GM12878 (cell line): ENCODE measurements around the gene GRM7. TPM values are rescaled to one million over a fixed set of nuclear protein-coding genes. Genes with fewer than 3 reads are reported as not detected.

ENCODE experiments used
- ATAC-seq: fragments of 200-7000 bp; cut with Tn5 transposase; 3 replicates; pipeline ENCODE4 v1.9.1; 2020; ENCODE audit warnings: mild to moderate bottlenecking, moderate library complexity
- BruUV-seq: library from RNA; stranded (reverse); fragments of 400-500 nt; replicated peaks from 2 replicates; lab custom pipeline; 2021; lab: Mats Ljungman, UMichigan
- CTCF ChIA-PET: fragments of 300-600 bp; sonication (Branson Sonifier 250); formaldehyde crosslinking; extraction: SDS; loops from one replicate; lab custom pipeline; 2021; ENCODE audit warnings: inconsistent platforms; lab: Yijun Ruan, JAX
- POLR2A ChIA-PET: fragments of 350-600 bp; formaldehyde crosslinking; extraction: SDS; loops from one replicate; lab custom pipeline; 2021; ENCODE audit warnings: inconsistent platforms; lab: Charles Lee
- RAD21 ChIA-PET: fragments of 300-600 bp; sonication (Branson Sonifier 250); formaldehyde crosslinking; loops from one replicate; lab custom pipeline; 2023; ENCODE audit warnings: antibody characterized with exemption; ENCODE audit not compliant: unreplicated experiment; lab: Charles Lee
- SMC1A ChIA-PET: fragments of 300-600 bp; sonication (Branson Sonifier 250); formaldehyde crosslinking; loops from one replicate; lab custom pipeline; 2023; ENCODE audit not compliant: unreplicated experiment, uncharacterized antibody; lab: Charles Lee
- DNase-seq: peaks from one replicate; pipeline ENCODE4 v3.0.0-alpha.2; 2011; ENCODE audit warnings: low read depth, low spot score
- FAIRE-seq: peaks from 3 replicates; lab custom pipeline; 2011; peaks lifted over from hg19 to GRCh38; lab: Jason Lieb, UNC
- H2AFZ ChIP-seq: 2 replicates; pipeline ENCODE4 v1.6.0; 2011; ENCODE audit warnings: low read depth, low read length, control low read depth; ENCODE audit not compliant: control insufficient read depth
- H3K27ac ChIP-seq: 2 replicates; pipeline ENCODE4 v1.5.1; 2011; ENCODE audit warnings: control low read depth; ENCODE audit not compliant: control insufficient read depth, insufficient read depth
- H3K27me3 ChIP-seq, 2 experiments: replicated peaks in 1 of 2; 2 replicates each; pipeline versions ENCODE4 v1.6.0 to v1.6.1; 2011; ENCODE audit warnings: low read length in 1 of 2; ENCODE audit not compliant: control insufficient read depth in 2 of 2, insufficient read depth in 2 of 2
- H3K36me3 ChIP-seq, 2 experiments: 2 replicates each; pipeline ENCODE4 v1.5.1; 2011; ENCODE audit warnings: low read length in 1 of 2; ENCODE audit not compliant: control insufficient read depth in 2 of 2, insufficient read depth in 2 of 2
- H3K4me1 ChIP-seq: 2 replicates; pipeline ENCODE4 v1.6.1; 2011; ENCODE audit warnings: mild to moderate bottlenecking, low read length, moderate library complexity, mixed read lengths; ENCODE audit not compliant: control insufficient read depth, insufficient read depth
- H3K4me2 ChIP-seq: 2 replicates; pipeline ENCODE4 v1.6.0; 2011; ENCODE audit warnings: control low read depth; ENCODE audit not compliant: control insufficient read depth, insufficient read depth
- H3K4me3 ChIP-seq: fragments of 200-600 bp; sonication (generic); 2 replicates; pipeline ENCODE4 v1.5.1; 2016
- H3K79me2 ChIP-seq: 2 replicates; pipeline ENCODE4 v1.6.0; 2011; ENCODE audit warnings: low read length; ENCODE audit not compliant: control insufficient read depth, insufficient read depth
- H3K9ac ChIP-seq: 2 replicates; pipeline ENCODE4 v1.8.0; 2011; ENCODE audit warnings: low read length, control low read depth, mixed read lengths; ENCODE audit not compliant: control insufficient read depth, insufficient read depth
- H3K9me3 ChIP-seq: replicated peaks from 3 replicates; pipeline ENCODE4 v1.5.1; 2011; ENCODE audit warnings: mild to moderate bottlenecking, low read length; ENCODE audit not compliant: control insufficient read depth, insufficient read depth
- H4K20me1 ChIP-seq: 2 replicates; pipeline ENCODE4 v1.6.0; 2011; ENCODE audit not compliant: control insufficient read depth, insufficient read depth
- BACH1 ChIP-seq: fragments of 450-650 bp; IDR thresholded peaks from 2 replicates; pipeline ENCODE4 v1.6.1; 2017; ENCODE audit warnings: mild to moderate bottlenecking, borderline replicate concordance
- CHD2 ChIP-seq: IDR thresholded peaks from 2 replicates; pipeline ENCODE4 v1.6.1; 2011; ENCODE audit warnings: low read depth, low read length, improper control_type of control experiment, borderline replicate concordance
- EP300 ChIP-seq, 2 experiments: fragments of 150-350 bp in 1 of 2; IDR thresholded peaks; 2 replicates each; pipeline ENCODE4 v1.6.1; 2011 to 2012; ENCODE audit warnings: low read depth in 2 of 2, low read length in 2 of 2, borderline replicate concordance in 1 of 2, improper control_type of control experiment in 1 of 2, inconsistent platforms in 1 of 2; ENCODE audit not compliant: control insufficient read depth in 1 of 2
- MXI1 ChIP-seq: fragments of 150-350 bp; IDR thresholded peaks from 2 replicates; pipeline ENCODE4 v1.6.1; 2011; ENCODE audit warnings: low read depth, mild to moderate bottlenecking, inconsistent platforms, low read length, improper control_type of control experiment
- NBN ChIP-seq: fragments of 450-650 bp; IDR thresholded peaks from 2 replicates; pipeline ENCODE4 v1.6.1; 2016
- NFYB ChIP-seq: IDR thresholded peaks from 2 replicates; pipeline ENCODE4 v1.6.1; 2011; ENCODE audit warnings: low read depth, mild to moderate bottlenecking, low read length, improper control_type of control experiment, moderate library complexity; ENCODE audit not compliant: insufficient read depth
- RELA ChIP-seq: fragments of 450-650 bp; IDR thresholded peaks from 2 replicates; pipeline ENCODE4 v1.8.0; 2014; ENCODE audit warnings: borderline replicate concordance; ENCODE audit not compliant: partially characterized antibody
- WGBS: methylation state at CpG from one replicate; pipeline ENCODE4 v1.1.6; 2016; ENCODE audit warnings: low lambda C conversion rate; ENCODE audit not compliant: insufficient replicate concordance, insufficient coverage; ENCODE audit errors: missing lambda C conversion rate; 5-methylcytosine and 5-hydroxymethylcytosine counted together
- in situ Hi-C: fragments of 300-500 bp; cut with MboI; formaldehyde crosslinking; loops from 9 replicates; pipeline ENCODE4 v1.14.3; 2018; ENCODE audit warnings: mixed read lengths
- intact Hi-C: fragments of 100-400 bp; cut with micrococcal nuclease; formaldehyde crosslinking; loops from one replicate; pipeline ENCODE4 v1.14.2; 2022; ENCODE audit not compliant: unreplicated experiment
- polyA plus RNA-seq, 11 experiments: library from polyadenylated mRNA; depleted of rRNA in 4 of 11; unstranded in 6 of 11; stranded (reverse) in 5 of 11; fragments of >200 nt; fragmentation: Nextera tagmentation in 4 of 11; fragmentation: Illumina TruSeq in 1 of 11; extraction: Ambion mirVana in 4 of 11; extraction: Trizol in 1 of 11; gene quantifications; 1 replicate in 1 of 11; 2 replicates in 10 of 11; pipeline versions ENCODE4 v1.2.1 to v1.2.3, GENCODE V29; 2011 to 2016; ENCODE audit warnings: inconsistent platforms in 2 of 11, missing spikeins in 2 of 11, low read depth in 1 of 11
- total RNA-seq, 4 experiments: library from RNA; depleted of rRNA in 3 of 4; stranded (reverse); fragments of >200 nt in 3 of 4; fragmentation: Illumina TruSeq in 1 of 4; extraction: Trizol in 1 of 4; gene quantifications; 2 replicates each; pipeline versions ENCODE4 v1.2.1 to v1.2.3, GENCODE V29; 2013 to 2021
- TF ChIP-seq, protein P1 (sequence below): IDR thresholded peaks from 2 replicates; pipeline ENCODE4 v1.6.1; 2012; ENCODE audit warnings: low read depth, low read length, improper control_type of control experiment
- TF ChIP-seq, protein P2 (sequence below): IDR thresholded peaks from 2 replicates; pipeline ENCODE4 v1.6.1; 2012; ENCODE audit warnings: improper control_type of control experiment, low read depth, low read length; ENCODE audit not compliant: insufficient replicate concordance
- TF ChIP-seq, protein P3 (sequence below): IDR thresholded peaks from 2 replicates; pipeline ENCODE4 v1.6.1; 2011; ENCODE audit warnings: low read depth, low read length, improper control_type of control experiment, borderline replicate concordance

Gene GRM7
- total and polyA plus RNA-seq, 10 of the 15 experiments (the other 5 are each of a cell fraction or from before 2014, with no cell fraction given): not detected

DNA sequence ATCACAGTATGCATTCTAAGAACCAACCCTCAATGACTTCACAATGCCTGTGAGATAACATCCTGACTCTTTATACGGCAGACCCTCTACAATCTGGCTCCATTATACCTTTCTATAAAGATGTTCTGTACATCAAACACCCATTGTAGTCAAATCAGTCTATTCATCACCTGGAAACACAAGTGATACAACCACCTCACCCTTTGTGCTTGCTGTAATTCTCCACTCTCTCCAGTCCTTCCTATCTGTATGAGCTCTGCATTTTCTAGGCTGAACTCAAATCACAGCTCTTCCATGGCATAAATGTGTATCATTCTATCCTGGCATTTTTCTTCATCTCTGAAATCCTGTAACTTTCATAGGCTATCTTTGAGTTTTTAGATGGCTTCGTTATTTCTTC lies 539.4 kb downstream of the GRM7 start:
- ChIA-PET POLR2A (interaction anchor here (0.7 kb wide), 1 partner anchor 90 kb away, joined by 3 read pairs; no protein-coding TSS in a partner anchor), SMC1A (no interaction called here)
- H3K4me1 ChIP-seq: no peaks in the 10 kb centered on the region
- H3K9ac ChIP-seq: no peak overlapping the region
- in situ Hi-C loops: no loop called here
- ATAC-seq: no peak
- no peak overlapping the region for H2AFZ ChIP-seq
- H3K4me3 ChIP-seq: no peak overlapping the region
- H3K27ac ChIP-seq: no peak overlapping the region
- no peak for TF ChIP-seq NFYB
- no peak for TF ChIP-seq NBN
- TF ChIP-seq, protein P1, sequence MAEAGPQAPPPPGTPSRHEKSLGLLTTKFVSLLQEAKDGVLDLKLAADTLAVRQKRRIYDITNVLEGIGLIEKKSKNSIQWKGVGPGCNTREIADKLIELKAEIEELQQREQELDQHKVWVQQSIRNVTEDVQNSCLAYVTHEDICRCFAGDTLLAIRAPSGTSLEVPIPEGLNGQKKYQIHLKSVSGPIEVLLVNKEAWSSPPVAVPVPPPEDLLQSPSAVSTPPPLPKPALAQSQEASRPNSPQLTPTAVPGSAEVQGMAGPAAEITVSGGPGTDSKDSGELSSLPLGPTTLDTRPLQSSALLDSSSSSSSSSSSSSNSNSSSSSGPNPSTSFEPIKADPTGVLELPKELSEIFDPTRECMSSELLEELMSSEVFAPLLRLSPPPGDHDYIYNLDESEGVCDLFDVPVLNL: no peak
- TF ChIP-seq, all 136 proteins: peak for 0
- RAD21 ChIA-PET: no interaction called here
- intact Hi-C loops: no loop called here
- H4K20me1 ChIP-seq: no peaks in the 10 kb centered on the region
- H3K9me3 ChIP-seq: no peaks in the 10 kb centered on the region
- WGBS: 7% methylated on average over 2 of the region's 2 CpGs
- no peak for FAIRE-seq
- H3K4me2 ChIP-seq: no peak overlapping the region
- H3K27me3 ChIP-seq: no peaks in the 10 kb centered on the region
- CTCF ChIA-PET: interaction anchor here (0.5 kb wide), 1 partner anchor 182 kb away, joined by 3 read pairs; no protein-coding TSS in a partner anchor
- DNase-seq: no peak
- no peaks in the 10 kb centered on the region for H3K79me2 ChIP-seq
- no peaks in the 10 kb centered on the region for H3K36me3 ChIP-seq
- no TSS peak for BruUV-seq

DNA sequence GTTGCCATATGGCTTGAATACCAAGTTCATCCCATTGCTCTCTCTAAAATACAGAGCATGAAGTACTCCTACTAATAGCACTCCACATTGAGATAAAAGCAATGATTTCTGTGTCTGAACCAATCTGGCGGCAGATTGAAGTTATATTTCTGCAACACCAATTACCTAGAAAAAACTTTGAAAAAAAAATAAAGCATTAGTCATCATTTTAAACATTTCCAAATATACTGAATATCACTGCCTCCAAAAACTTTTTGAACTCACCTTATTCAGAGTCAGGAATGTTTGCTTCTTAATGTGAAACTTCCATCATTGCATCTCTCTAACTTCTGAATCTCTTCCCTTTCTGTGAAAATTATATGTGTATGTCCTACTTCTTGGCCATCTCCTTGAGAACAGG lies 540.5 kb downstream of the GRM7 start:
- H3K4me2 ChIP-seq: no peak overlapping the region
- H3K4me3 ChIP-seq: no peak overlapping the region
- RAD21 ChIA-PET: no interaction called here
- intact Hi-C loops (no loop called here), in situ Hi-C loops (no loop called here)
- no TSS peak for BruUV-seq
- SMC1A ChIA-PET: no interaction called here
- CTCF ChIA-PET: no interaction called here
- no peak overlapping the region for H3K9ac ChIP-seq
- no peaks in the 10 kb centered on the region for H3K4me1 ChIP-seq
- no peaks in the 10 kb centered on the region for H3K79me2 ChIP-seq
- POLR2A ChIA-PET: no interaction called here
- H3K27ac ChIP-seq: no peak overlapping the region
- H3K27me3 ChIP-seq: no peaks in the 10 kb centered on the region
- H3K9me3 ChIP-seq: no peaks in the 10 kb centered on the region
- ATAC-seq (no peak), DNase-seq (no peak), FAIRE-seq (no peak)
- no peak overlapping the region for H2AFZ ChIP-seq
- H4K20me1 ChIP-seq: no peaks in the 10 kb centered on the region
- H3K36me3 ChIP-seq: no peaks in the 10 kb centered on the region
- 8% methylated on average over 1 of the region's 1 CpG for WGBS
- no peak for TF ChIP-seq EP300 (IDR thresholded peaks at IDR 0.05; ENCODE audit: borderline replicate concordance in 1 of 2, control insufficient read depth in 1 of 2, low read depth in 2 of 2, low read length in 2 of 2)
- TF ChIP-seq, protein P2, sequence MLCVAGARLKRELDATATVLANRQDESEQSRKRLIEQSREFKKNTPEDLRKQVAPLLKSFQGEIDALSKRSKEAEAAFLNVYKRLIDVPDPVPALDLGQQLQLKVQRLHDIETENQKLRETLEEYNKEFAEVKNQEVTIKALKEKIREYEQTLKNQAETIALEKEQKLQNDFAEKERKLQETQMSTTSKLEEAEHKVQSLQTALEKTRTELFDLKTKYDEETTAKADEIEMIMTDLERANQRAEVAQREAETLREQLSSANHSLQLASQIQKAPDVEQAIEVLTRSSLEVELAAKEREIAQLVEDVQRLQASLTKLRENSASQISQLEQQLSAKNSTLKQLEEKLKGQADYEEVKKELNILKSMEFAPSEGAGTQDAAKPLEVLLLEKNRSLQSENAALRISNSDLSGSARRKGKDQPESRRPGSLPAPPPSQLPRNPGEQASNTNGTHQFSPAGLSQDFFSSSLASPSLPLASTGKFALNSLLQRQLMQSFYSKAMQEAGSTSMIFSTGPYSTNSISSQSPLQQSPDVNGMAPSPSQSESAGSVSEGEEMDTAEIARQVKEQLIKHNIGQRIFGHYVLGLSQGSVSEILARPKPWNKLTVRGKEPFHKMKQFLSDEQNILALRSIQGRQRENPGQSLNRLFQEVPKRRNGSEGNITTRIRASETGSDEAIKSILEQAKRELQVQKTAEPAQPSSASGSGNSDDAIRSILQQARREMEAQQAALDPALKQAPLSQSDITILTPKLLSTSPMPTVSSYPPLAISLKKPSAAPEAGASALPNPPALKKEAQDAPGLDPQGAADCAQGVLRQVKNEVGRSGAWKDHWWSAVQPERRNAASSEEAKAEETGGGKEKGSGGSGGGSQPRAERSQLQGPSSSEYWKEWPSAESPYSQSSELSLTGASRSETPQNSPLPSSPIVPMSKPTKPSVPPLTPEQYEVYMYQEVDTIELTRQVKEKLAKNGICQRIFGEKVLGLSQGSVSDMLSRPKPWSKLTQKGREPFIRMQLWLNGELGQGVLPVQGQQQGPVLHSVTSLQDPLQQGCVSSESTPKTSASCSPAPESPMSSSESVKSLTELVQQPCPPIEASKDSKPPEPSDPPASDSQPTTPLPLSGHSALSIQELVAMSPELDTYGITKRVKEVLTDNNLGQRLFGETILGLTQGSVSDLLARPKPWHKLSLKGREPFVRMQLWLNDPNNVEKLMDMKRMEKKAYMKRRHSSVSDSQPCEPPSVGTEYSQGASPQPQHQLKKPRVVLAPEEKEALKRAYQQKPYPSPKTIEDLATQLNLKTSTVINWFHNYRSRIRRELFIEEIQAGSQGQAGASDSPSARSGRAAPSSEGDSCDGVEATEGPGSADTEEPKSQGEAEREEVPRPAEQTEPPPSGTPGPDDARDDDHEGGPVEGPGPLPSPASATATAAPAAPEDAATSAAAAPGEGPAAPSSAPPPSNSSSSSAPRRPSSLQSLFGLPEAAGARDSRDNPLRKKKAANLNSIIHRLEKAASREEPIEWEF: no peak
- TF ChIP-seq, protein P3, sequence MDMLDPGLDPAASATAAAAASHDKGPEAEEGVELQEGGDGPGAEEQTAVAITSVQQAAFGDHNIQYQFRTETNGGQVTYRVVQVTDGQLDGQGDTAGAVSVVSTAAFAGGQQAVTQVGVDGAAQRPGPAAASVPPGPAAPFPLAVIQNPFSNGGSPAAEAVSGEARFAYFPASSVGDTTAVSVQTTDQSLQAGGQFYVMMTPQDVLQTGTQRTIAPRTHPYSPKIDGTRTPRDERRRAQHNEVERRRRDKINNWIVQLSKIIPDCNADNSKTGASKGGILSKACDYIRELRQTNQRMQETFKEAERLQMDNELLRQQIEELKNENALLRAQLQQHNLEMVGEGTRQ: no peak
- TF ChIP-seq RELA: no peak
- no peak for TF ChIP-seq BACH1
- TF ChIP-seq MXI1: no peak
- TF ChIP-seq CHD2: no peak
